PC-3 (cell line): ENCODE measurements around the gene CARD11. TPM values are rescaled to one million over a fixed set of nuclear protein-coding genes. Genes with fewer than 3 reads are reported as not detected.

ENCODE experiments used
- ATAC-seq: fragments of 200-7000 bp; cut with Tn5 transposase; 2 replicates; pipeline ENCODE4 v1.9.1; 2020; ENCODE audit warnings: mild to moderate bottlenecking, moderate library complexity
- BruUV-seq: library from RNA; stranded (reverse); fragments of 400-500 nt; replicated peaks from 2 replicates; lab custom pipeline; 2021; lab: Mats Ljungman, UMichigan
- CTCF ChIA-PET: fragments of 300-600 bp; sonication (Branson Sonifier 250); formaldehyde crosslinking; loops from one replicate; lab custom pipeline; 2022; ENCODE audit warnings: antibody characterized with exemption; lab: Charles Lee
- POLR2A ChIA-PET: fragments of 300-600 bp; sonication (Branson Sonifier 250); formaldehyde crosslinking; loops from one replicate; lab custom pipeline; 2022; ENCODE audit warnings: antibody characterized with exemption; ENCODE audit not compliant: unreplicated experiment; lab: Charles Lee
- DNase-seq: peaks from one replicate; pipeline ENCODE4 v3.0.0-alpha.2; 2015
- H2AFZ ChIP-seq: fragments of 300-600 bp; sonication (generic); 2 replicates; pipeline ENCODE4 v1.6.0; 2016; ENCODE audit warnings: antibody characterized with exemption, low read length
- H3F3A ChIP-seq: fragments of 300-600 bp; sonication (generic); one replicate; pipeline ENCODE4 v1.6.0; 2017; ENCODE audit warnings: antibody characterized with exemption, low read length, control low read depth, mild to moderate bottlenecking; ENCODE audit not compliant: unreplicated experiment
- H3K27ac ChIP-seq: fragments of 300-600 bp; sonication (generic); 2 replicates; pipeline ENCODE4 v1.5.1; 2016; ENCODE audit warnings: mild to moderate bottlenecking, low read length
- H3K27me3 ChIP-seq: fragments of 300-600 bp; sonication (generic); 2 replicates; pipeline ENCODE4 v1.6.1; 2016; ENCODE audit warnings: low read length, mixed read lengths
- H3K36me3 ChIP-seq: fragments of 300-600 bp; sonication (generic); 2 replicates; pipeline ENCODE4 v1.6.1; 2016; ENCODE audit warnings: low read depth, mixed run types, low read length, mixed read lengths
- H3K4me1 ChIP-seq: fragments of 300-600 bp; sonication (generic); 2 replicates; pipeline ENCODE4 v1.5.1; 2016; ENCODE audit warnings: low read length; ENCODE audit not compliant: insufficient read depth
- H3K4me2 ChIP-seq: fragments of 300-600 bp; sonication (generic); 2 replicates; pipeline ENCODE4 v1.6.0; 2016; ENCODE audit warnings: low read length
- H3K4me3 ChIP-seq: fragments of 300-600 bp; sonication (generic); 2 replicates; pipeline ENCODE4 v1.5.1; 2016; ENCODE audit warnings: mild to moderate bottlenecking, low read length, mixed read lengths
- H3K79me2 ChIP-seq: fragments of 300-600 bp; sonication (generic); 2 replicates; pipeline ENCODE4 v1.6.1; 2017; ENCODE audit warnings: low read length, mixed read lengths
- H3K9ac ChIP-seq: fragments of 300-600 bp; sonication (generic); 2 replicates; pipeline ENCODE4 v1.6.0; 2016; ENCODE audit warnings: mild to moderate bottlenecking, low read length
- H3K9me2 ChIP-seq: fragments of 300-600 bp; sonication (generic); replicated peaks from 2 replicates; pipeline ENCODE4 v1.6.1; 2016; ENCODE audit warnings: mixed run types, low read length, mixed read lengths
- H3K9me3 ChIP-seq: fragments of 300-600 bp; sonication (generic); 2 replicates; pipeline ENCODE4 v1.6.1; 2016; ENCODE audit warnings: low read length, mixed read lengths
- H4K20me1 ChIP-seq: fragments of 300-600 bp; sonication (generic); 2 replicates; pipeline ENCODE4 v1.6.1; 2016; ENCODE audit warnings: low read length, mixed read lengths
- EZH2 ChIP-seq: fragments of 300-600 bp; sonication (generic); IDR thresholded peaks from one replicate; pipeline ENCODE4 v1.6.1; 2017; ENCODE audit warnings: antibody characterized with exemption, mild to moderate bottlenecking, low read length; ENCODE audit not compliant: unreplicated experiment
- EZH2phosphoT487 ChIP-seq: fragments of 300-600 bp; sonication (generic); IDR thresholded peaks from 2 replicates; pipeline ENCODE4 v1.6.1; 2018; ENCODE audit warnings: mild to moderate bottlenecking, antibody characterized with exemption, low read length, borderline replicate concordance
- intact Hi-C: fragments of 100-400 bp; cut with micrococcal nuclease; formaldehyde crosslinking; loops from 2 replicates; pipeline ENCODE4 v1.9.0; 2023
- total RNA-seq: library from RNA; depleted of rRNA; stranded (reverse); fragments of >200 nt; gene quantifications from 2 replicates; pipeline ENCODE4 v1.2.3, GENCODE V29; 2014
- TF ChIP-seq, protein P1 (sequence below): fragments of 300-600 bp; sonication (generic); conservative IDR thresholded peaks from 2 replicates; pipeline ENCODE4 v1.5.1; 2017; ENCODE audit warnings: antibody characterized with exemption, low read depth, mild to moderate bottlenecking, low read length

The CARD11 gene
- total RNA-seq, 1 experiment from 2014 or later: not detected

DNA sequence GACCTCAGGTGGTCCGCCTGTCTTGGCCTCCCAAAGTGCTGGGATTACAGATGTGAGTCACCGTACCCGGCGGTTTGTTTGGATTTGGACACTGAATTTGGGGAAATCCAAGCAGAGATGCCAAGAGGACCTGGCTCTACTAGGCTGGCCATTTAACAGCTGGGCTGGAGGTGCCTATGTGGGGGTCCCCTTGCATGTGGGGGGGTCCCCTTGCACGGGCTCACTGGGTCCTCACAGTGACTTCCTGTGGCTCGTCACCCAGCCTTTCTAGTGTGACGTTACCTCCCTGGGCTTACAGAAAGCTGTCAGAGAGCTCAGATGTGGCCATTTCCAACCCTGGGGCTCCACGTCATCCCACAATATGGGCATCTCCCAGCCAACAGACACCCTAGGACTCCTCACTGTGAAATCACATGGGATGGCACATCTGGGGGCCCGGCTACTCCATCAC lies 150.2 kb downstream of the CARD11 start:
- H3K4me3 ChIP-seq: no peak overlapping the region
- H3K27ac ChIP-seq: no peak overlapping the region
- H3K9ac ChIP-seq: no peak overlapping the region
- no peak overlapping the region for H2AFZ ChIP-seq
- no peaks in the 10 kb centered on the region for H3K36me3 ChIP-seq
- no peaks in the 10 kb centered on the region for H3F3A ChIP-seq
- no peak for TF ChIP-seq EZH2
- no peak for TF ChIP-seq EZH2phosphoT487
- TF ChIP-seq, protein P1, sequence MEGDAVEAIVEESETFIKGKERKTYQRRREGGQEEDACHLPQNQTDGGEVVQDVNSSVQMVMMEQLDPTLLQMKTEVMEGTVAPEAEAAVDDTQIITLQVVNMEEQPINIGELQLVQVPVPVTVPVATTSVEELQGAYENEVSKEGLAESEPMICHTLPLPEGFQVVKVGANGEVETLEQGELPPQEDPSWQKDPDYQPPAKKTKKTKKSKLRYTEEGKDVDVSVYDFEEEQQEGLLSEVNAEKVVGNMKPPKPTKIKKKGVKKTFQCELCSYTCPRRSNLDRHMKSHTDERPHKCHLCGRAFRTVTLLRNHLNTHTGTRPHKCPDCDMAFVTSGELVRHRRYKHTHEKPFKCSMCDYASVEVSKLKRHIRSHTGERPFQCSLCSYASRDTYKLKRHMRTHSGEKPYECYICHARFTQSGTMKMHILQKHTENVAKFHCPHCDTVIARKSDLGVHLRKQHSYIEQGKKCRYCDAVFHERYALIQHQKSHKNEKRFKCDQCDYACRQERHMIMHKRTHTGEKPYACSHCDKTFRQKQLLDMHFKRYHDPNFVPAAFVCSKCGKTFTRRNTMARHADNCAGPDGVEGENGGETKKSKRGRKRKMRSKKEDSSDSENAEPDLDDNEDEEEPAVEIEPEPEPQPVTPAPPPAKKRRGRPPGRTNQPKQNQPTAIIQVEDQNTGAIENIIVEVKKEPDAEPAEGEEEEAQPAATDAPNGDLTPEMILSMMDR: no peak
- no peaks in the 10 kb centered on the region for H4K20me1 ChIP-seq
- H3K79me2 ChIP-seq: no peaks in the 10 kb centered on the region
- DNase-seq (no peak), ATAC-seq (no peak)
- CTCF ChIA-PET: no interaction called here
- BruUV-seq: no TSS peak
- no peak overlapping the region for H3K4me2 ChIP-seq
- intact Hi-C loops: no loop called here
- no peaks in the 10 kb centered on the region for H3K4me1 ChIP-seq
- no peaks in the 10 kb centered on the region for H3K27me3 ChIP-seq
- no peaks in the 10 kb centered on the region for H3K9me2 ChIP-seq
- POLR2A ChIA-PET: no interaction called here
- no peaks in the 10 kb centered on the region for H3K9me3 ChIP-seq

DNA sequence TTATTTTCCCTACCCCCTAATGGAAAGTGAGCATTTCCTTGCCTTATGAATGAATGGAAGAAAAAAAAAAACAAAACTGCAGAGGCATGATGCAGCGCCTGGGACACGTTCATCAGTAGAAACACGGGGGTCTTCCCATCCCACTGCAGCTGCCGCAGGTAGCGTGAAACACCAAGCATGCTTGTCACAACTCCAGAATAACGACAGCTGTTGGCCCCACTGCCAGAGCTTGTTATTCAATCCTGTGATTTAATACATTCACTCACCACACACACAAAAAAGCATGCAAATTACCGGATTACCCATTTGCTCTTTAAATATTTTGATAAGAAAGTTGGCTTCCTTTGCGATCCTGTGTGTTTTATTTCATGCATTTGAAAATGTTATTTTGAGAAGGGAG lies 151.1 kb downstream of the CARD11 start:
- Histone ChIP-seq H3K27ac (no peak overlapping the region), H3K9me2 (no peaks in the 10 kb centered on the region), H3K27me3 (no peaks in the 10 kb centered on the region), H3K79me2 (no peaks in the 10 kb centered on the region), H3F3A (no peaks in the 10 kb centered on the region), H2AFZ (no peak overlapping the region), H3K9ac (no peak overlapping the region), H3K4me3 (no peak overlapping the region), H3K36me3 (no peaks in the 10 kb centered on the region), H3K4me2 (no peak overlapping the region), H3K4me1 (no peaks in the 10 kb centered on the region), H4K20me1 (no peaks in the 10 kb centered on the region), H3K9me3 (no peaks in the 10 kb centered on the region)
- POLR2A ChIA-PET: interaction anchor here (0.6 kb wide), 1 partner anchor 72 kb away, joined by 4 read pairs; no protein-coding TSS in a partner anchor
- intact Hi-C loops: no loop called here
- no peak for ATAC-seq
- CTCF ChIA-PET: no interaction called here
- TF ChIP-seq, protein P1: no peak
- no peak for TF ChIP-seq EZH2phosphoT487
- TF ChIP-seq EZH2: no peak
- no TSS peak for BruUV-seq
- no peak for DNase-seq

GRCh38 chr7:2887816-2888215 lies 155.9 kb downstream of the CARD11 start:
- Histone ChIP-seq H3K27ac (no peak overlapping the region), H3K9ac (no peak overlapping the region), H3K9me3 (no peaks in the 10 kb centered on the region), H3K4me2 (no peak overlapping the region), H3K36me3 (no peaks in the 10 kb centered on the region), H3K4me1 (peaks cover 3% of the 10 kb centered on the region; the same call in 1 of the 2 replicates), H3F3A (no peaks in the 10 kb centered on the region), H3K9me2 (no peaks in the 10 kb centered on the region), H3K4me3 (no peak overlapping the region), H3K27me3 (no peaks in the 10 kb centered on the region), H2AFZ (no peak overlapping the region), H3K79me2 (no peaks in the 10 kb centered on the region), H4K20me1 (no peaks in the 10 kb centered on the region)
- DNase-seq (no peak), ATAC-seq (no peak)
- no peak for TF ChIP-seq EZH2
- TF ChIP-seq, protein P1: no peak
- TF ChIP-seq EZH2phosphoT487: no peak
- intact Hi-C loops: loop anchor here (1.0 to 5.0 kb wide), 3 partner anchors 267 to 514 kb away; no protein-coding TSS in a partner anchor
- BruUV-seq: no TSS peak
- ChIA-PET POLR2A (no interaction called here), CTCF (no interaction called here)
